ENCODE results near the gene GZMM. TPM values are rescaled to one million over a fixed set of nuclear protein-coding genes. Genes with fewer than 3 reads are reported as not detected.

GZMM gene
- polyA plus RNA-seq, 1 of the 3 experiments (the other 2 are of a cell fraction), result not detected

- no peak overlapping the region for H3K9ac ChIP-seq
- peak; percentile 92 for DNase-seq
- H3K27ac ChIP-seq (ENCODE audit: low read depth in 2 of 2, low read length in 1 of 2), result peak overlapping the region; percentile 34 to 47; a peak in 2 of 4 replicates
- no peaks in the 10 kb centered on the region for H3K27me3 ChIP-seq (ENCODE audit: insufficient read depth)
- peaks cover 41% of the 10 kb centered on the region for H4K20me1 ChIP-seq (ENCODE audit: insufficient read depth)
- H3K4me1 ChIP-seq (ENCODE audit: control insufficient read depth in 1 of 2, insufficient read depth in 2 of 2, low read depth in 1 of 2, low read length in 1 of 2), result peaks cover 4 to 23% of the 10 kb centered on the region in 2 experiments; a peak in 1 of 4 replicates
- peak overlapping the region; percentile 32 to 36; a peak in 3 of 4 replicates for H3K4me3 ChIP-seq (ENCODE audit: low read depth in 2 of 2, low read length in 1 of 2)
- peaks cover 0 to 3% of the 10 kb centered on the region in 2 experiments for H3K36me3 ChIP-seq (replicated peaks in 1 of 2; ENCODE audit: control insufficient read depth in 1 of 2, insufficient read depth in 2 of 2, low read length in 1 of 2)
- CTCF ChIA-PET, result interaction anchor here (0.8 to 3.7 kb wide), 16 partner anchors 8 to 149 kb away, joined by 3 to 32 read pairs (median 3); partner anchors contain the start of gene FSTL3
- H3K79me2 ChIP-seq (ENCODE audit: insufficient read depth), result peaks cover 4% of the 10 kb centered on the region; the same call in 1 of the 2 replicates
- H3K9me2 ChIP-seq, result no peaks in the 10 kb centered on the region
- H2AFZ ChIP-seq (ENCODE audit: low read depth), result no peak overlapping the region
- no peaks in the 10 kb centered on the region for H3K9me3 ChIP-seq
- WGBS (ENCODE audit: low lambda C conversion rate), result 4% methylated on average over 15 of the region's 41 CpGs
- H3F3A ChIP-seq (replicated peaks; ENCODE audit: insufficient read depth), result peaks cover 20% of the 10 kb centered on the region
- peak overlapping the region; percentile 76; the same call in 1 of the 2 replicates for H3K4me2 ChIP-seq
- POLR2A ChIA-PET, result interaction anchor here (1.0 kb wide), 1 partner anchor 57 kb away, joined by 3 read pairs; the partner anchor contains the start of gene CDC34
- TF ChIP-seq ELF1 (IDR thresholded peaks at IDR 0.05), result no peak
- peak; percentile 52; the same call in 1 of the 2 replicates for TF ChIP-seq RCOR1 (IDR thresholded peaks at IDR 0.05; ENCODE audit: low read length)
- no peak for TF ChIP-seq TCF12 (IDR thresholded peaks at IDR 0.05)
- no peak for TF ChIP-seq RXRA (IDR thresholded peaks at IDR 0.05; ENCODE audit: borderline replicate concordance, low read depth)
- TF ChIP-seq GATA2 (CRISPR knock-in tag; IDR thresholded peaks at IDR 0.05), result no peak
- peak; percentile 52 for TF ChIP-seq CHD2 (IDR thresholded peaks at IDR 0.05; ENCODE audit: low read length, partially characterized antibody)
- no peak for TF ChIP-seq GABPA (IDR thresholded peaks at IDR 0.05; ENCODE audit: low read depth)
- no peak for TF ChIP-seq RFX5 (IDR thresholded peaks at IDR 0.05; ENCODE audit: low read length)
- TF ChIP-seq SMC3 (IDR thresholded peaks at IDR 0.05; ENCODE audit: low read depth, low read length), result peak; percentile 68
- TF ChIP-seq TEAD4 (IDR thresholded peaks at IDR 0.05; ENCODE audit: borderline replicate concordance, insufficient read depth), result no peak
- peak; percentile 30; the same call in 1 of the 2 replicates for TF ChIP-seq NFIC (IDR thresholded peaks at IDR 0.05; ENCODE audit: borderline replicate concordance)
- peak; percentile 74 for TF ChIP-seq MAX (IDR thresholded peaks at IDR 0.05; ENCODE audit: low read depth)
- TF ChIP-seq EZH2phosphoT487 (IDR thresholded peaks at IDR 0.05; ENCODE audit: borderline replicate concordance, low read depth), result no peak
- TF ChIP-seq RAD21 (IDR thresholded peaks at IDR 0.05; ENCODE audit: low read length), result peak; percentile 60
- TF ChIP-seq USF2 (IDR thresholded peaks at IDR 0.05; ENCODE audit: borderline replicate concordance, low read depth, low read length), result no peak
- no peak for TF ChIP-seq MEF2A (IDR thresholded peaks at IDR 0.05; ENCODE audit: borderline replicate concordance, low read depth)
- TF ChIP-seq POLR2AphosphoS5 (IDR thresholded peaks at IDR 0.05; ENCODE audit: low read depth, low read length), result no peak
- TF ChIP-seq PBX3 (IDR thresholded peaks at IDR 0.05), result no peak
- no peak for TF ChIP-seq FOXJ3 (CRISPR knock-in tag; IDR thresholded peaks at IDR 0.05)
- TF ChIP-seq FOSL2 (IDR thresholded peaks at IDR 0.05; ENCODE audit: borderline replicate concordance, low read depth), result no peak
- no peak for TF ChIP-seq ZBTB33 (IDR thresholded peaks at IDR 0.05; ENCODE audit: borderline replicate concordance, low read depth)
- no peak for TF ChIP-seq IRF3 (IDR thresholded peaks at IDR 0.05; ENCODE audit: low read depth, low read length)
- no peak for TF ChIP-seq TAF1 (IDR thresholded peaks at IDR 0.05; ENCODE audit: borderline replicate concordance, low read depth, low read length)
- peak; percentile 72 for TF ChIP-seq CTCF (IDR thresholded peaks at IDR 0.05)
- no peak for TF ChIP-seq FOXM1 (IDR thresholded peaks at IDR 0.05; ENCODE audit: low read depth)
- TF ChIP-seq JUND (IDR thresholded peaks at IDR 0.05), result no peak
- TF ChIP-seq EP300 (IDR thresholded peaks at IDR 0.05; ENCODE audit: borderline replicate concordance in 1 of 2, low read depth in 1 of 2, low read length in 1 of 2), result 0 out of 4 replicates have a peak, but pooled peaks of 1 of the 2 experiments have one; percentile 25
Observed at GRCh38 chr19:588093-588740, 44.4 kb downstream of the GZMM start.
